ENCODE measurements around the gene MED17. TPM values are rescaled to one million over a fixed set of nuclear protein-coding genes. Genes with fewer than 3 reads are reported as not detected.

MED17 gene
- total and polyA plus RNA-seq, 2 of the 13 experiments (the other 11 are each of a cell fraction or from before 2014, with no cell fraction given): 23.1 to 37.0 TPM

GRCh38 chr11:93740031-93740729 is 43.9 kb upstream of the MED17 start (continued):
- TF ChIP-seq, protein P1, sequence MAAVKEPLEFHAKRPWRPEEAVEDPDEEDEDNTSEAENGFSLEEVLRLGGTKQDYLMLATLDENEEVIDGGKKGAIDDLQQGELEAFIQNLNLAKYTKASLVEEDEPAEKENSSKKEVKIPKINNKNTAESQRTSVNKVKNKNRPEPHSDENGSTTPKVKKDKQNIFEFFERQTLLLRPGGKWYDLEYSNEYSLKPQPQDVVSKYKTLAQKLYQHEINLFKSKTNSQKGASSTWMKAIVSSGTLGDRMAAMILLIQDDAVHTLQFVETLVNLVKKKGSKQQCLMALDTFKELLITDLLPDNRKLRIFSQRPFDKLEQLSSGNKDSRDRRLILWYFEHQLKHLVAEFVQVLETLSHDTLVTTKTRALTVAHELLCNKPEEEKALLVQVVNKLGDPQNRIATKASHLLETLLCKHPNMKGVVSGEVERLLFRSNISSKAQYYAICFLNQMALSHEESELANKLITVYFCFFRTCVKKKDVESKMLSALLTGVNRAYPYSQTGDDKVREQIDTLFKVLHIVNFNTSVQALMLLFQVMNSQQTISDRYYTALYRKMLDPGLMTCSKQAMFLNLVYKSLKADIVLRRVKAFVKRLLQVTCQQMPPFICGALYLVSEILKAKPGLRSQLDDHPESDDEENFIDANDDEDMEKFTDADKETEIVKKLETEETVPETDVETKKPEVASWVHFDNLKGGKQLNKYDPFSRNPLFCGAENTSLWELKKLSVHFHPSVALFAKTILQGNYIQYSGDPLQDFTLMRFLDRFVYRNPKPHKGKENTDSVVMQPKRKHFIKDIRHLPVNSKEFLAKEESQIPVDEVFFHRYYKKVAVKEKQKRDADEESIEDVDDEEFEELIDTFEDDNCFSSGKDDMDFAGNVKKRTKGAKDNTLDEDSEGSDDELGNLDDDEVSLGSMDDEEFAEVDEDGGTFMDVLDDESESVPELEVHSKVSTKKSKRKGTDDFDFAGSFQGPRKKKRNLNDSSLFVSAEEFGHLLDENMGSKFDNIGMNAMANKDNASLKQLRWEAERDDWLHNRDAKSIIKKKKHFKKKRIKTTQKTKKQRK (IDR thresholded peaks at IDR 0.05; ENCODE audit: low read length): no peak
- TF ChIP-seq, protein P2, sequence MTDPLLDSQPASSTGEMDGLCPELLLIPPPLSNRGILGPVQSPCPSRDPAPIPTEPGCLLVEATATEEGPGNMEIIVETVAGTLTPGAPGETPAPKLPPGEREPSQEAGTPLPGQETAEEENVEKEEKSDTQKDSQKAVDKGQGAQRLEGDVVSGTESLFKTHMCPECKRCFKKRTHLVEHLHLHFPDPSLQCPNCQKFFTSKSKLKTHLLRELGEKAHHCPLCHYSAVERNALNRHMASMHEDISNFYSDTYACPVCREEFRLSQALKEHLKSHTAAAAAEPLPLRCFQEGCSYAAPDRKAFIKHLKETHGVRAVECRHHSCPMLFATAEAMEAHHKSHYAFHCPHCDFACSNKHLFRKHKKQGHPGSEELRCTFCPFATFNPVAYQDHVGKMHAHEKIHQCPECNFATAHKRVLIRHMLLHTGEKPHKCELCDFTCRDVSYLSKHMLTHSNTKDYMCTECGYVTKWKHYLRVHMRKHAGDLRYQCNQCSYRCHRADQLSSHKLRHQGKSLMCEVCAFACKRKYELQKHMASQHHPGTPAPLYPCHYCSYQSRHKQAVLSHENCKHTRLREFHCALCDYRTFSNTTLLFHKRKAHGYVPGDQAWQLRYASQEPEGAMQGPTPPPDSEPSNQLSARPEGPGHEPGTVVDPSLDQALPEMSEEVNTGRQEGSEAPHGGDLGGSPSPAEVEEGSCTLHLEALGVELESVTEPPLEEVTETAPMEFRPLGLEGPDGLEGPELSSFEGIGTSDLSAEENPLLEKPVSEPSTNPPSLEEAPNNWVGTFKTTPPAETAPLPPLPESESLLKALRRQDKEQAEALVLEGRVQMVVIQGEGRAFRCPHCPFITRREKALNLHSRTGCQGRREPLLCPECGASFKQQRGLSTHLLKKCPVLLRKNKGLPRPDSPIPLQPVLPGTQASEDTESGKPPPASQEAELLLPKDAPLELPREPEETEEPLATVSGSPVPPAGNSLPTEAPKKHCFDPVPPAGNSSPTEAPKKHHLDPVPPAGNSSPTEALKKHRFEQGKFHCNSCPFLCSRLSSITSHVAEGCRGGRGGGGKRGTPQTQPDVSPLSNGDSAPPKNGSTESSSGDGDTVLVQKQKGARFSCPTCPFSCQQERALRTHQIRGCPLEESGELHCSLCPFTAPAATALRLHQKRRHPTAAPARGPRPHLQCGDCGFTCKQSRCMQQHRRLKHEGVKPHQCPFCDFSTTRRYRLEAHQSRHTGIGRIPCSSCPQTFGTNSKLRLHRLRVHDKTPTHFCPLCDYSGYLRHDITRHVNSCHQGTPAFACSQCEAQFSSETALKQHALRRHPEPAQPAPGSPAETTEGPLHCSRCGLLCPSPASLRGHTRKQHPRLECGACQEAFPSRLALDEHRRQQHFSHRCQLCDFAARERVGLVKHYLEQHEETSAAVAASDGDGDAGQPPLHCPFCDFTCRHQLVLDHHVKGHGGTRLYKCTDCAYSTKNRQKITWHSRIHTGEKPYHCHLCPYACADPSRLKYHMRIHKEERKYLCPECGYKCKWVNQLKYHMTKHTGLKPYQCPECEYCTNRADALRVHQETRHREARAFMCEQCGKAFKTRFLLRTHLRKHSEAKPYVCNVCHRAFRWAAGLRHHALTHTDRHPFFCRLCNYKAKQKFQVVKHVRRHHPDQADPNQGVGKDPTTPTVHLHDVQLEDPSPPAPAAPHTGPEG (CRISPR knock-in tag; IDR thresholded peaks at IDR 0.05): no peak
- TF ChIP-seq ZFP1 (CRISPR knock-in tag; IDR thresholded peaks at IDR 0.05): no peak
- 0 out of 2 replicates have a peak, but pooled peaks have one; percentile 43 for TF ChIP-seq ZNF280D (CRISPR knock-in tag; IDR thresholded peaks at IDR 0.05)
- TF ChIP-seq KLF12 (CRISPR knock-in tag; IDR thresholded peaks at IDR 0.05; ENCODE audit: borderline replicate concordance): no peak
- TF ChIP-seq IKZF1 (IDR thresholded peaks at IDR 0.05): no peak
- no peak for TF ChIP-seq ZNF780A (CRISPR knock-in tag; IDR thresholded peaks at IDR 0.05)
- TF ChIP-seq HNRNPK (IDR thresholded peaks at IDR 0.05; ENCODE audit: low read depth, low read length, poor library complexity, severe bottlenecking): no peak
- TF ChIP-seq ZNF616 (CRISPR knock-in tag; IDR thresholded peaks at IDR 0.05; ENCODE audit: low read depth): no peak
- no peak for TF ChIP-seq ZBTB37 (CRISPR knock-in tag; IDR thresholded peaks at IDR 0.05)
- TF ChIP-seq BCL6 (CRISPR knock-in tag; IDR thresholded peaks at IDR 0.05): no peak
- no peak for TF ChIP-seq ZNF740 (CRISPR knock-in tag; IDR thresholded peaks at IDR 0.05)
- TF ChIP-seq NFRKB (IDR thresholded peaks at IDR 0.05): no peak
- TF ChIP-seq TBX3 (IDR thresholded peaks at IDR 0.05; ENCODE audit: borderline replicate concordance): no peak
- TF ChIP-seq ZNF484 (CRISPR knock-in tag; IDR thresholded peaks at IDR 0.05; ENCODE audit: borderline replicate concordance, low read depth): no peak

Data from HepG2 (cell line).